Loucy (cell line): ENCODE results near the gene SPRYD3.

ENCODE experiments used
- CTCF ChIP-seq: fragments of 200-600 bp; sonication (generic); conservative IDR thresholded peaks from 2 replicates; pipeline ENCODE4 v1.5.1; 2014; ENCODE audit warnings: mild to moderate bottlenecking, antibody characterized with exemption, low read length
- EZH2phosphoT487 ChIP-seq: fragments of 200-600 bp; IDR thresholded peaks from 2 replicates; pipeline ENCODE4 v1.6.1; 2018; ENCODE audit warnings: antibody characterized with exemption, mild to moderate bottlenecking, moderate library complexity, borderline replicate concordance

- TF ChIP-seq CTCF (no peak), EZH2phosphoT487 (no peak)
These were observed 15.2 kb upstream of the SPRYD3 start for GRCh38 chr12:53094394-53094787.
